Activated T-helper 1 cell treated with anti-CD3 and anti-CD28 coated beads, Interleukin-12 subunit alpha, Interleukin-12 subunit beta, Interleukin-2, Interleukin-4 antibody, amounts not matched to agents 30 ng/mL and 10 ng/mL and 1 ng/mL, durations not matched to agents 14 hours and 24 hours and 36 hours (primary cell): ENCODE results near the gene NACC2. TPM values are rescaled to one million over a fixed set of nuclear protein-coding genes. Genes with fewer than 3 reads are reported as not detected.

Experiments used
- DNase-seq: peaks from one replicate; pipeline ENCODE4 v3.0.0; 2021; ENCODE audit warnings: low spot score
- H3K27ac Mint-ChIP-seq: one replicate; pipeline ENCODE4 v1.8.0; 2021; ENCODE audit warnings: mild to moderate bottlenecking, mixed read lengths
- H3K27me3 Mint-ChIP-seq: one replicate; pipeline ENCODE4 v1.8.0; 2022; ENCODE audit warnings: mild to moderate bottlenecking, moderate library complexity, mixed read lengths; ENCODE audit not compliant: insufficient read depth
- H3K36me3 Mint-ChIP-seq: one replicate; pipeline ENCODE4 v1.8.0; 2021; ENCODE audit warnings: low read depth, mixed read lengths
- H3K4me1 Mint-ChIP-seq: one replicate; pipeline ENCODE4 v1.8.0; 2021; ENCODE audit warnings: low read depth, mixed read lengths
- H3K4me3 Mint-ChIP-seq: one replicate; pipeline ENCODE4 v1.8.0; 2021; ENCODE audit warnings: mild to moderate bottlenecking, moderate library complexity, mixed read lengths
- H3K9me3 Mint-ChIP-seq: one replicate; pipeline ENCODE4 v1.8.0; 2021; ENCODE audit warnings: mixed read lengths
- intact Hi-C: fragments of 100-400 bp; cut with micrococcal nuclease; formaldehyde crosslinking; loops from one replicate; pipeline ENCODE4 v1.15.1; 2024
- total RNA-seq: library from RNA; stranded (reverse); gene quantifications from 2 replicates; pipeline ENCODE4 v1.2.3, GENCODE V29; 2022

NACC2 gene
- total RNA-seq, 1 donor from 2014 or later: 3.7 TPM

DNA sequence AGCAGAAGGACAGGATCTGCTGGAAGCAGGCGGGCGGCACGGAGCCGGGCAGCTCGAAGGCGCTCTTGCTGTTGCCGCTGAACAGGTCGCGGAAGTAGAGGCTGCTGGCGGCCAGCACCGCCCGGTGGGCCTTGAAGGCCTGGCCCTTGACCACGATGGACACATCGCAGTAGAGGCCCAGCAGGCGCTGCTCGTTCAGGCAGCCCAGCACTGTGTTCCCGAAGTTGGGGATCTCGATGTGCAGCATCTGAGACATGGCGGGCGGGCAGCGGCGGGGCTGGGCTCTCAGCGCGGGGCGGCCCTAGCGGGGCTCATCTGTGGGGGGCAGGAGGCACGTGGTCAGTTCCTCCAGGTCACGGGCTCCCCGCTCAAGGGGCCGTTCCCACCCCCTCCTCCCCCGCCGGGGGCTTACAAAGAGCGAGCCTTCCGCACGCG, 44.8 kb downstream of the NACC2 start:
- intact Hi-C loops: no loop called here

DNA sequence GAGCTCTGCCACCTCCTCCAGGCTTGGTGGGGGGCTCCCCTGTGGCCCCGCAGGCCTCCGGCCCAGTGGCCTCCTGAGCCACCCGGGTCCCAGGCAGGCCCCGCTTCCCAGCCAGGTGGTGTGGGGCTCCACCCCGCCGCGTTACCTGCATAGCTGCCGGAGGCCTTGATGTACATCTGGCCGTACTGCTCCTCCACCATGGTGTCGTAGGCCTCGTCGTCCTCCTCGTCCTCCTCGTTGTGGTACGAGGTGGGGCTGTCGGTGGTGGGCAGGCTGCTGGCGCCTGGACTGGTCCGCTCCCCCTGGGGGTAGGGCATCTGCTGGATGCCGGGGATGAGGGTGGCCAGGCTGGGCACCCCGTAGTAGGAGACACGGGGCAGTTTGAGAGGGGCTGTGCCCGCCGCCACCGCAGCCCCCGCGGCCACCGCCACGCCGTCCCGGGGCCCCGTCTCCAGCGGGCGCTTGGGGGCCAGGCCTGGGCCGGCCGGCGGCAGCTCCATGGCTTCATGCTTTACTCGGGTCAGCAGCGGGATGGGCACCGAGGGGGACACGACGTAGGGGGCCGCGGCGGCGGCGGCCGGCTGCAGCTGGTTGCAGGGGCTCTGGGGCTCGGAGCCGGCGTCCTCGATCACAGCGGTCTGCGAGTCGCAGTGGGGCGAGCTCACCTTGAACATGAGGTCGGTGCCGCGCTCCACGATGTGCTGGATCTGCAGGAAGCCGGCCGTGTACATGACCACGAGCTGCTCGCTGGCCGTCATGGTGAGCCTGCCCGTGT, 45.4 kb downstream of the NACC2 start:
- H3K27ac Mint-ChIP-seq: no peak overlapping the region
- intact Hi-C loops: no loop called here
- no peak overlapping the region for H3K4me3 Mint-ChIP-seq
- H3K36me3 Mint-ChIP-seq: no peaks in the 10 kb centered on the region
- no peaks in the 10 kb centered on the region for H3K9me3 Mint-ChIP-seq
- peaks cover 12% of the 10 kb centered on the region for H3K27me3 Mint-ChIP-seq
- H3K4me1 Mint-ChIP-seq: no peaks in the 10 kb centered on the region
- no peak for DNase-seq

More for the DNA sequence above, 44.8 kb downstream of the NACC2 start:
- Mint-ChIP-seq H3K27ac (no peak overlapping the region), H3K9me3 (no peaks in the 10 kb centered on the region), H3K4me1 (no peaks in the 10 kb centered on the region), H3K36me3 (no peaks in the 10 kb centered on the region), H3K27me3 (peaks cover 12% of the 10 kb centered on the region), H3K4me3 (no peak overlapping the region)
- DNase-seq: no peak

DNA sequence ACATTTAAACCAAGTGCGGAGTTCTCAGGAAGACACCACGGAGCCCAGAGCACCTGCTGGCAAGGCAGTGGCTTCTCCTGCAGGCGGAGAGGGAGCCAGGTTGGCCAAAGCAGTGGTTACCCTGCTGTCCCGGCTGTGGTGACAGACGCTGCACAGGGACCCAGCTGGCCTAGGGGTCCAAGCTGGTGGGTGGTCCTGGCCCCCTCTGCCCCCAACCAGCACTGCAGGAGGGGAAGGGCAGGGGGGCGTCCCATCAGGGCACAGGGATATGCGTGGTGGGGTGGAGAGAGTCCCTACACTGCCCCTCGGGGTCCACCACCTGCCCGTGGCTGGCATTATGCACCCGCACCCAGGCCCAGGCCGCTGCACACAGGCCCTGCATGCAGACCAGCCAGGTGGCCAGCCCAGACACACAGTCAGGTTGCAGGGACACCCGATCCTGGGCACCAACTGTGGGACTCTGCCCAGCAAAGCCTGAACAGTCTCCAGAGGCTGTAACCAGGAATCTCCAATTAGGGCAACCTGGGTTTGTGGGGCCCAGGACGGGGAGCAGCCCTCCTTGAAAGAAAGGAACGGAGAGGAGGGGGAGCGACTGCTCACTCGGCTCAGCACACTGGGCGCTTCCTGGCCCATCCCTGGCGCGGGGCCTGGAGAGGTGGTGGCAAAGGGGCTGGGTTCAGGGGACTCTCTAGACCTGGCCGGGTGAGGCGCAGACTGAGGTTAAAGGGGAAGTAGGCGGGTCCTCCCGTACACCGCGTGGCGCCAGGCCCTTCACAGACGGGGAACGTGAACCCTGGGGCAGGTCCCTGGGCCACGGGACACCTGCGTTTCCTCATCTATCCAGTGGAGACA, 46.3 kb downstream of the NACC2 start:
- H3K36me3 Mint-ChIP-seq: no peaks in the 10 kb centered on the region
- H3K27me3 Mint-ChIP-seq: peaks cover 11% of the 10 kb centered on the region
- no peaks in the 10 kb centered on the region for H3K9me3 Mint-ChIP-seq
- intact Hi-C loops: no loop called here
- H3K4me1 Mint-ChIP-seq: no peaks in the 10 kb centered on the region
- no peak overlapping the region for H3K27ac Mint-ChIP-seq
- no peak for DNase-seq
- H3K4me3 Mint-ChIP-seq: no peak overlapping the region

DNA sequence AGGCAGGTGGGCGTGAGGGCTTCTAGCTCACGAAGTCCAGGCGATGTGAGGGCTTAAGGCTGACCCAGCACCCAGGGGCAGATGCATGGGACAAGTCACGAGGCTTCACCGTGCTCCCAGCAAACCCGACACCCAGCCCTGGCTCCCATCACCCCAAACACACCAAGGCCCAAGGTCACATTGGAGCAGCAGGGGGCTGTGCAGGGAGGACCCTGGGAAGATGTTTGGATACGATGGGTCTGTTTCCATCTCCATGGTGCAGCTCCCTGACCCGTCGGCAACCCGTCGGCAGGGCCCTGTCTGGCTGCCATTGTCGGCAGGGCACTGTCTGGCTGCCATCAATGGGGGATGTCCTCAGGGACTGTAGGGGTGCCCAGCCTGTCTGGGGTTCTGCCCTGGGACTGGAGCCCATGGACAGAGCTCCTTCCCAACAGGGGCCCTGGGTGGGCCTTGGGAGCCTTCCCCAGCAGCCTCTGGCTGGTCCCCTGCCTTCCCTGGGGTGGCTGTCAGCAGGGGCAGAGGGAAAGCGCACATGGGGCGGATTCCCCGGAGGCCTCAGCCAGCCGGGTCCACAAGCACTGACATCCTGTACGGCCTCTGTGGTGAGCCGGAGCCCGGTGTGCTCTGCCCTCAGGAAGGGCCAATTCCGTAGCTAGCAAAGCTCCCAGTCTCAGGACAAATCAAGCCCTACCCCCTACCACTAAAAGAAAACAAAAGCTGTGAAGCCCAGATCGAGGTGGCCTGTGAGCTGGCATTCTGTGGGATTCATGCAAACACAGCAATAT, 47.1 kb downstream of the NACC2 start:
- intact Hi-C loops: no loop called here
- no peak overlapping the region for H3K27ac Mint-ChIP-seq
- no peaks in the 10 kb centered on the region for H3K36me3 Mint-ChIP-seq
- H3K9me3 Mint-ChIP-seq: no peaks in the 10 kb centered on the region
- H3K4me1 Mint-ChIP-seq: no peaks in the 10 kb centered on the region
- DNase-seq: no peak
- no peak overlapping the region for H3K4me3 Mint-ChIP-seq
- H3K27me3 Mint-ChIP-seq: peaks cover 4% of the 10 kb centered on the region

DNA sequence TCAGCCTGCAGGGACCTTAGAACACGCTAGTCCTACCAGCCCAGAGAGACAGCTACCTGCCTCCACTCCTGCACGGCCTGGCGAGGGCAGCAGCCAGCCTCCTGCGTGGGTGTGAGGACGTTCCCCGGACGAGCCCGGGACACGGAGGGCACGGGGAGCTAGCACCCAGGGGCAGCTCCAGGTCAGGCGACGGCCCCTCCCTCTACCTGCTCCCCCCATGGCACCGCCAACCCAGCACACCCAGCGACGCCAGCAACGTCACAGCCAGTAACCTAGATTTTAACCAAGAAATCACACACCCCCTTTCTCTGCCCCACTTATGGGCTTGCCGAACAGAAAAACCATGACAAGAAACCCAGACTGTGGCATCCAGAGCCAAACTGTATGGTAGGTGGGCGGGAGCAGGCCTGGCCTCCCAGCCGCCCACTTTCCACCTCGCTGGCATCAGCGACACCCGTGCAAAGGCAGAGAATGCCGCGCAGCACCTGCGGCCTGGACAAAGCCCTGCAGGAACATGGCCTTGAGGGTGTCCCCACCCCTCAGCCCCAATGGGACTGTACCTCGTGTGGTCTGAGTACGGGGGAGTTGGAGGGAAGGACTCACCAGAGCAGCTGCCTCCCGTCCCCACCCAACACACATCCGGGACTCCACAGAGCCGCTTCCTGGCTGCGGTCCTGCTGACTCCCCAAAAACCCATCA, 47.9 kb downstream of the NACC2 start:
- Mint-ChIP-seq H3K27me3 (peaks cover 4% of the 10 kb centered on the region), H3K27ac (no peak overlapping the region), H3K36me3 (no peaks in the 10 kb centered on the region), H3K9me3 (no peaks in the 10 kb centered on the region), H3K4me3 (no peak overlapping the region), H3K4me1 (no peaks in the 10 kb centered on the region)
- no peak for DNase-seq
- intact Hi-C loops: no loop called here

DNA sequence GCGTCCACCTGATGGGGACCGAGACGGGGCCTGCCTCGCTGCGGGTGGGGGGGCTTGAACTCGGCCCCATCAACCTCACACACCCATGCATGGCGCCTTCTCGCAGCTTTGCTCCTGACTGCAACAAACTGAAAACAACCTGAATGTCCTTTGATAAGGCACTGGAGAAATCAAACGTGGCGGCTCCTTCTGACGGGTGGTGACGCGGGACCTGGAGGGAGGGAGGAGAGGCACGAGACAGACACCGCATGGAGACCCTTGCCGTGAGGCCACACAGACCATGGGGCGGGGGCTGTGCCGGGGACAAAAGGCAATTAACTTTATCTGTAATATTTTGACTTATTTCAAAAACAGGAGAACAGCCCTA, 48.6 kb downstream of the NACC2 start:
- no peaks in the 10 kb centered on the region for H3K27me3 Mint-ChIP-seq
- H3K27ac Mint-ChIP-seq: no peak overlapping the region
- DNase-seq: no peak
- no peak overlapping the region for H3K4me3 Mint-ChIP-seq
- no peaks in the 10 kb centered on the region for H3K9me3 Mint-ChIP-seq
- H3K36me3 Mint-ChIP-seq: no peaks in the 10 kb centered on the region
- intact Hi-C loops: no loop called here
- no peaks in the 10 kb centered on the region for H3K4me1 Mint-ChIP-seq

DNA sequence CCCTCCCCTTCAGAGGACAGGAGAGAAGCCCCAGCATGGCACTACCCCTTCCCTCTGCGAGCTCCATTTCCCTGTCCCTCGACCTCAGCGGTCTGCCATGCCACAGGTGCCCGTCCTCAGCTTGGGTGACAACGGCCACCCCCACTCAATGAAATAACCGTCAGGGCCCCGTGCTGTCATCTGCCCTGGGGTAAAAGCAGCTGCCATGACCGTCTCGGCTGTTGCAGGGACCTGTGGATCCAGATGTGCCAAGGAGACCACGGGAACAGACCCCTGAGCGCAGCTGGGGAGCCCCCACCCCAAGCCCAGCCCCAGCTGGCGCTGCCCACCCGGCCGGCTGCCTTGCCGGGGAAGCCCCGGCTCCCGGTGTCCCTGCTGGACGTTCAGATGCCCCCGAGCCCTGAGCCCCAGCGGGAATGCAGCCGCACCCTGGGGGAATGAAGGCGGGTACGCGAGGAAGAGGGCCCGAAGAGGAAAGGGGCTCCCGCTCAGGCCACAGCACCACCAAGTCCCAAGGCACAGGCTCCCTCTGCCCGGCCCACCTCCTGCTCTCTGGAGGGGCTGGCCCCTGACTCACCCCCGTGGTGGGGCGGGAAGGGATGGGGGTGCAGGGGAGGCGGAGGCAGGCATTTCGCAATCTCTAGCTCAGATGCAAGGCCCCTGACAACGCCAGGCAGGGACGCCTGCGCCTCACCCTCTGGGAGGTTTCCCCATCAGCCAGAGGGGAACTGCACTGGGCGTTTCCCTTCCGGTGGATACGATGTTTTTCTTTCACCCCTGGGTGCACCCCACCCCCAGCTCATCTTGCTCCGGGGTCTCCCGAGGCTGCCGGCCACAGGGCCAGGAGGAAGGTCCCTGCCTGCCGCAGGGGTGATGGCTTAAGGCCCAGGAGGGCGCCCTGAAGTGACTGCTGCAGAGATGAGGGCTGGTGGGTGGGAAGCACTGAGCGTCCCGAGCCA, 49.2 kb downstream of the NACC2 start:
- Mint-ChIP-seq H3K27me3 (no peaks in the 10 kb centered on the region), H3K4me1 (no peaks in the 10 kb centered on the region), H3K27ac (no peak overlapping the region), H3K36me3 (no peaks in the 10 kb centered on the region), H3K4me3 (no peak overlapping the region), H3K9me3 (no peaks in the 10 kb centered on the region)
- DNase-seq: no peak
- intact Hi-C loops: no loop called here

DNA sequence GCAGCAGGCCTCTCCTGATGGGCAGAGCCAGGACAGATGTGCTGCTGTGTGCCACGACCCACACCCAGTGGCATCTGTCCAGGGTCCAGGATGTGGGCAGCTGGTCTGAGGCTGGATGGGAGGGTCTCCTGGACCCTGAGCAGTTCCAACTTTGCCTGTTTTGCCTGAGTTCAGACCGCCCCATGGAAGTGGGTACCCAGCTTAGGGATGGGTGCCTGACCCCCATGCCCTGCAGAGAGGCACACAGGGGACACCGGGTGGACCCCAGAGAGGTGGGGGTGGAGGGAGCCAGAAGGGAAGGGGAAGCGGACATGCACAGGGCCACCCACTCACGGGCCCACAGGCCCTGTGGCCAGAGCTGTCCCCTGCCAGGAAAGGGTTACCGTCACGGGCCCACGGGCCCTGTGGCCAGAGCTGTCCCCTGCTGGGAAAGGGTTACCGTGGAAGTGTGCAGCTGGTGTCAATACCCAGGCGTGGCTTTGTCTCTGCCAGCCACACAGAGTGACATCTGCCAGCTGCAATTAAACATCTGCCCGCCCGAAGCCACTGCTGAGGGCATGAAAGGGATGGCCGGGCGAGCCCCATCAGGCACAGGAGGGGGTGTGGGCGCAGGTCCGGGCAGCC, 50.0 kb downstream of the NACC2 start:
- no peak overlapping the region for H3K27ac Mint-ChIP-seq
- DNase-seq: no peak
- H3K36me3 Mint-ChIP-seq: no peaks in the 10 kb centered on the region
- intact Hi-C loops: no loop called here
- H3K4me1 Mint-ChIP-seq: no peaks in the 10 kb centered on the region
- no peaks in the 10 kb centered on the region for H3K27me3 Mint-ChIP-seq
- H3K4me3 Mint-ChIP-seq: no peak overlapping the region
- H3K9me3 Mint-ChIP-seq: no peaks in the 10 kb centered on the region

DNA sequence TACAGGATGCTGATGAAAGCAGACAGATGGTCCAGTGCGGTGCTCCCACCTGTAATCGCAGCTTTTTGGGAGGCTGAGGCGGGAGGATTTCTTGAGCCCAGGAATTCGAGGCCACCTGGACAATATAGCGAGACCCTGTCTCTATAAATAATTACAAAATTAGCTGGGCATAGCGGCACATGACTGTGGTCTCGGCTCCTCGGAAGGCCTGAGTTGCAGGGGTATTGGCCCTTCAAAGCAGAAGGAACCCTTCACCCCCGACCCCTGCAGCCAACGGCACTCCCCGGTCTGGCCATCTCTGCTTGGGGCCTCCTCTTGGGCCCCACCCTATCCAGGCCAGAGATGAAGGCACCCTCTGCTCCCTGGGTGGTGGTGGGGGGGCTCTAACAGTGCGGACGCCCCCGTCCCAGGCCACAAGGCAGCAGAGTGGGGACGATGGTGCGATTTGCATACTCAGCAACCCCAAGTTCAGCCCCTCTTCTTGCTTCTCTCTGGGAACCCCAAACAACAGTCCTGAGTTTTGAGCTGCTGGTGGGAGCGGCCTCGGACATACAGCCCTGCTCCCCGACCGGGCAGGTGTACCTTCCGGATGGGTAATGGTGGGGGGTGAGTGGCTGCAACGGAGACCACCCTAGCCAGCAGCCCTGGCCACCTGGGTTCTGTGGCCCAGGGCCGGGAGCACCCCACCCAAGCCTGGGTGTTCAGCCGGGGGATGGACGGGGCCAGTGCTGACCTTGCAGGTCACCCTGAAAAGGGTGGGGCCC, 50.7 kb downstream of the NACC2 start:
- no peak for DNase-seq
- Mint-ChIP-seq H3K36me3 (no peaks in the 10 kb centered on the region), H3K27ac (no peak overlapping the region), H3K4me1 (no peaks in the 10 kb centered on the region), H3K9me3 (peaks cover 5% of the 10 kb centered on the region), H3K4me3 (no peak overlapping the region), H3K27me3 (no peaks in the 10 kb centered on the region)
- intact Hi-C loops: no loop called here

DNA sequence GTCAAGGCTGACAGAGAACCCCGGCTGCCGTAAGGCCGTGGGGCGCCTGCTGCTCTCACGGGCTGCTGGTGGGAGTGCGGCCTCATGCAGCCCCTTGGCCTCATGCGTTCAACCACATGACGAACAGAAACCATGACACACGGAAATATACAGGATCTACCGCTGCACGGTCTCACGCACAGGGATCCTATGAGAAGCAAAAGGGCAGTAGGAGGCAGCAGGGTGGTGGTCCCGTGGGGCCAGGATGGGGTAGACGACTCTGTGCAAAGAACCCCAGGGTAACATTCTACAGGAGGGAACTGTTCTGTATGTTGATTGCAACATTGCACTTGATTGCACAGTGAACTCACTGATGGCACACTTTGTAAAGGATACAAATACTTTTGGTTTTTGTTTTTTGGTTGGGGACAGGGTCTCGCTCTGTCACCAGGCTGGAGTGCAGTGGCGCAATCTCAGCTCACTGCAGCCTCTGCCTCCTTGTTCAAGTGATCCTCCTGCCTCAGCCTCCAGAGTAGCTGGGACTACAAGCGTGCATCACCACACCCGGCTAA, 51.6 kb downstream of the NACC2 start:
- no peaks in the 10 kb centered on the region for H3K4me1 Mint-ChIP-seq
- H3K4me3 Mint-ChIP-seq: no peak overlapping the region
- no peak for DNase-seq
- H3K27ac Mint-ChIP-seq: no peak overlapping the region
- intact Hi-C loops: no loop called here
- peaks cover 2% of the 10 kb centered on the region for H3K36me3 Mint-ChIP-seq
- H3K9me3 Mint-ChIP-seq: peaks cover 13% of the 10 kb centered on the region
- H3K27me3 Mint-ChIP-seq: no peaks in the 10 kb centered on the region

DNA sequence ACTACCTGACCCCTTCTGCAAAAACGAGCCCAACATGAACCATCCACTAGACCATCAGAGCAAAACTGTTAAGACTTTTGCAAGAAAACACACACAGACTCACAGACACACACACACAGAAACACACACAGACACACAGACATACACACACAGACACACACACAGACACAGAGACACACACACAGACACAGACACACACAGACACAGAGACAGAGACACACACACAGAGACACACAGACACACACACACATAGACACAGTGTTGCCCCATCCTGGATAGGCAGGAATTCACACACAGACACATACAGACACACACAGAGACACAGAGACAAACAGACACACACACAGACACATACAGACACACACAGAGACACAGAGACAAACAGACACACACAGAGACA, 52.5 kb downstream of the NACC2 start:
- Mint-ChIP-seq H3K4me1 (no peaks in the 10 kb centered on the region), H3K36me3 (peaks cover 2% of the 10 kb centered on the region), H3K9me3 (peaks cover 17% of the 10 kb centered on the region), H3K27ac (no peak overlapping the region), H3K27me3 (no peaks in the 10 kb centered on the region), H3K4me3 (no peak overlapping the region)
- no peak for DNase-seq
- intact Hi-C loops: no loop called here
